Muscle of leg (tissue), 16 donors: ENCODE measurements around the gene PSAT1. TPM values are rescaled to one million over a fixed set of nuclear protein-coding genes. Genes with fewer than 3 reads are reported as not detected.
A peak's percentile ranks its signal among the peaks of the same experiment; 100 is the strongest.

Experiments used
- DNase-seq: peaks from one replicate; pipeline ENCODE4 v3.0.0; 2013
- H3K27ac ChIP-seq: one replicate; pipeline ENCODE4 v1.5.1; 2013; ENCODE audit warnings: mild to moderate bottlenecking, low read length, control low read depth
- H3K27me3 ChIP-seq: one replicate; pipeline ENCODE4 v1.6.1; 2013; ENCODE audit warnings: low read length; ENCODE audit not compliant: control insufficient read depth, insufficient read depth
- H3K36me3 ChIP-seq: one replicate; pipeline ENCODE4 v1.6.1; 2013; ENCODE audit warnings: low read length; ENCODE audit not compliant: control insufficient read depth, insufficient read depth
- H3K4me1 ChIP-seq: one replicate; pipeline ENCODE4 v1.6.1; 2013; ENCODE audit warnings: low read length; ENCODE audit not compliant: control insufficient read depth, insufficient read depth
- H3K4me3 ChIP-seq: one replicate; pipeline ENCODE4 v1.5.1; 2013; ENCODE audit warnings: low read length, control low read depth
- H3K9me3 ChIP-seq: replicated peaks from 2 replicates; pipeline ENCODE4 v1.6.1; 2013; ENCODE audit warnings: low read depth, low read length; ENCODE audit not compliant: control insufficient read depth
- WGBS: methylation state at CpG from one replicate; pipeline ENCODE4 v1.1.5; 2013; ENCODE audit warnings: missing lambda C conversion rate; ENCODE audit not compliant: insufficient coverage; 5-methylcytosine and 5-hydroxymethylcytosine counted together
- long read RNA-seq, 11 donors: transcript quantifications; one replicate each; lab custom pipeline, GENCODE V29; 2026
- polyA plus RNA-seq, 8 donors: library from polyadenylated mRNA; unstranded; fragments of 120-200 nt; gene quantifications; one replicate each; pipeline versions ENCODE4 v1.2.1 to v1.2.3, GENCODE V29; 2013; ENCODE audit warnings: inconsistent platforms in 1 of 8, low replicate concordance in 1 of 8; ENCODE audit not compliant: insufficient read length in 8 of 8, insufficient read depth in 1 of 8
- total RNA-seq: library from RNA; stranded (reverse); fragments of 120-200 nt; gene quantifications from one replicate; pipeline ENCODE4 v1.2.4, GENCODE V29; 2013

Gene PSAT1
- total RNA-seq: 25.3 TPM
- polyA plus RNA-seq: 10 to 100 TPM; 31.3 to 46.4 (median 41.0) TPM
- long read RNA-seq, donor 1, transcript PSAT1-202 (9 exons, 2,188 nt): major isoform, 5 of 6 reads
- long read RNA-seq, donor 1, partial matches to known transcripts: 0 of 6 reads
- long read RNA-seq, donor 1, other reads (novel, unspliced or antisense): 0 of 6 reads
- long read RNA-seq, donor 2, partial matches to known transcripts: 0 of 3 reads
- long read RNA-seq, donor 2, other reads (novel, unspliced or antisense): 0 of 3 reads
- long read RNA-seq, donor 3, transcript PSAT1-202 (9 exons, 2,188 nt): major isoform, 11 of 24 reads
- long read RNA-seq, donor 3, partial matches to known transcripts: 12 of 24 reads
- long read RNA-seq, donor 3, other reads (novel, unspliced or antisense): 0 of 24 reads
- long read RNA-seq, donor 4, transcript PSAT1-202 (9 exons, 2,188 nt): major isoform, 13 of 14 reads
- long read RNA-seq, donor 4, partial matches to known transcripts: 0 of 14 reads
- long read RNA-seq, donor 4, other reads (novel, unspliced or antisense): 0 of 14 reads
- long read RNA-seq, donor 5, transcript PSAT1-202 (9 exons, 2,188 nt): major isoform, 20 of 45 reads
- long read RNA-seq, donor 5, partial matches to known transcripts: 24 of 45 reads
- long read RNA-seq, donor 5, other reads (novel, unspliced or antisense): 0 of 45 reads
- long read RNA-seq, donor 6, transcript PSAT1-202 (9 exons, 2,188 nt): major isoform, 36 of 46 reads
- long read RNA-seq, donor 6, partial matches to known transcripts: 10 of 46 reads
- long read RNA-seq, donor 6, other reads (novel, unspliced or antisense): 0 of 46 reads
- long read RNA-seq, donor 7, transcript PSAT1-202 (9 exons, 2,188 nt): major isoform, 9 of 37 reads
- long read RNA-seq, donor 7, partial matches to known transcripts: 28 of 37 reads
- long read RNA-seq, donor 7, other reads (novel, unspliced or antisense): 0 of 37 reads
- long read RNA-seq, donor 8, transcript PSAT1-202 (9 exons, 2,188 nt): major isoform, 17 of 34 reads
- long read RNA-seq, donor 8, partial matches to known transcripts: 17 of 34 reads
- long read RNA-seq, donor 8, other reads (novel, unspliced or antisense): 0 of 34 reads
- long read RNA-seq, donor 9, transcript PSAT1-202 (9 exons, 2,188 nt): major isoform, 5 of 5 reads
- long read RNA-seq, donor 9, partial matches to known transcripts: 0 of 5 reads
- long read RNA-seq, donor 9, other reads (novel, unspliced or antisense): 0 of 5 reads
- long read RNA-seq, donor 10, transcript PSAT1-202 (9 exons, 2,188 nt): major isoform, 25 of 25 reads
- long read RNA-seq, donor 10, partial matches to known transcripts: 0 of 25 reads
- long read RNA-seq, donor 10, other reads (novel, unspliced or antisense): 0 of 25 reads
- long read RNA-seq, donor 11, transcript PSAT1-202 (9 exons, 2,188 nt): major isoform, 8 of 8 reads
- long read RNA-seq, donor 11, partial matches to known transcripts: 0 of 8 reads
- long read RNA-seq, donor 11, other reads (novel, unspliced or antisense): 0 of 8 reads

DNA sequence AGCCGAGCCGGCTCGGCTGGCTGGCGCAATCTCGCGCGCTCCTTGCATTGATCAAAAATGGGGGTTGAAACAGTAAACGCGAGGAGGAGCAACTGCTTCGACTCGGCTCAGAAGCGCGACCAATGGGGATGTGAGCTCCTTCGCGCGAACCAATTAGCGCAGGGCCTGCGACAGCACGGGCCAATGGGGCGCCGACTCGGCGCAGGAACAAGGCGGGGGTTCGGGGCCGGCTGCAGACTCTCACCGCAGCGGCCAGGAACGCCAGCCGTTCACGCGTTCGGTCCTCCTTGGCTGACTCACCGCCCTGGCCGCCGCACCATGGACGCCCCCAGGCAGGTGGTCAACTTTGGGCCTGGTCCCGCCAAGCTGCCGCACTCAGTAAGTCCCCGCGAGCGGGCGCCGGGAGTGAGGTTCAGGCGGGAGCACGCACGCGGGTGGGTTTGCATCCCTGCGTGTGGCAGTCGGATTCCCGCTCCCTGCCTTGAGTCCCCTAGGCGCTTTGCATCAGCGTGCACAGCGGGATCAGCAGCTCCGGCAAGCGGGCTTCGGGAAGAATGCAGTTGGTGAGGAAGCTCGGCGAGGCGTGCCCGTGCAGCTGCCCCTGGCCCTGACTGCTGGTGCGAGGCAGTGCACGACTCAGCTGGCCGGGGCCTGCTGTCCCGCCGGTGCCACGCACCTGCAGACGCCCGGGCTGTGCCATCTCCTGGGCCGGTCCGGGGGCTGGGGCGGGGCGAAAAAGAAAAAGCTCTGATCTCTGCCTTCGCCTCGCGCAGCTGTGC is at the start of gene PSAT1:
PSAT1 (plus strand) TSS at position 233 of the 779 bp plus-strand sequence; CDS start at position 319, 86 bp downstream.
- peak within 1 kb of the TSS; percentile 90 for H3K27ac ChIP-seq
- no peaks in the 10 kb centered on the region for H3K9me3 ChIP-seq
- DNase-seq: peak; percentile 98
- H3K36me3 ChIP-seq: no peaks in the 10 kb centered on the region
- WGBS: under 1% methylated on average over 73 of the region's 76 CpGs
- H3K27me3 ChIP-seq: no peaks in the 10 kb centered on the region
- H3K4me1 ChIP-seq: peaks cover 25% of the 10 kb centered on the region
- peak within 1 kb of the TSS; percentile 70 for H3K4me3 ChIP-seq

DNA sequence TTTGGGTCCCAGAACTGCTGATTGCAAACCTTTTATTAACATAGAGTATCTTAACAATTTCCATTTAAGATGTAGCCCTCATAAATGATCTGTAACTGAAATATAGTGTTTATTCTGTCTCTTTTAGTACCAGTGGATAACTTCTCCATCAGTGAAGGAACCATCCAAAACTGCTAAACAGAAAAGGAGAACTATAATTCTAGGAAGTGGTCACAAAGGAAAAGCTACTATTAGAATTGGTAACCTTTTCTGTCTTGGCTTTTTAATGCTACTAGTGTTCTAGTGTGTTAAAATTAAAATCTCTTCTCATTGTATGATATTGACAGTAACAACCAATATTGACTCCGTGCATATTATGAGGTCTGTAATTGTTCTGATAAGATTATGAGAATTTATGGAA is 48.3 kb upstream of the PSAT1 start:
- H3K27me3 ChIP-seq: no peaks in the 10 kb centered on the region
- H3K27ac ChIP-seq: no peak overlapping the region
- no peak for DNase-seq
- H3K9me3 ChIP-seq: no peaks in the 10 kb centered on the region
- WGBS: no CpG with 5 or more reads among the region's 1 CpG
- peaks cover 16% of the 10 kb centered on the region for H3K36me3 ChIP-seq
- no peaks in the 10 kb centered on the region for H3K4me1 ChIP-seq
- no peak overlapping the region for H3K4me3 ChIP-seq

- Histone ChIP-seq H3K36me3 (peaks cover 11% of the 10 kb centered on the region), H3K4me3 (no peak overlapping the region), H3K9me3 (no peaks in the 10 kb centered on the region), H3K27me3 (no peaks in the 10 kb centered on the region), H3K4me1 (no peaks in the 10 kb centered on the region), H3K27ac (no peak overlapping the region)
- no peak for DNase-seq
Observed at GRCh38 chr9:78249542-78249941, 47.4 kb upstream of the PSAT1 start.

DNA sequence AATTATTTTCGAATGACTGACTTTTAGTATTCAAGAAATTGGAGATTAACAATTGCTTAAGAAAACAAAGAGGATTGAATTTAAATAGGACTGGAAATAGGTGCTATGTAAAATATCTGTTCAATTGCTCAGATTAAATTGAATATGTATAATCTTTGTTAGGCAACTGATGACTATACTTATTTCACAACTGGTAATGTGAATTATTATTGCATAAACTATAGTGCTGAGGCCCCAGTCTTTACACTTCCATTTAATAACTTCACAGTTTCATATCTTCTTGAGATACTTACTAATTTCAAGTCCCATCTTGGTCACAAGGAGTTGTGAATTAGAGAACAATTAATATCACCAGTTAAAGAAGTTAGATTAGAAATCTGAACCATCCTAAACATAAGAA is 44.3 kb upstream of the PSAT1 start:
- H3K36me3 ChIP-seq: peaks cover 7% of the 10 kb centered on the region
- no CpG with 5 or more reads among the region's 1 CpG for WGBS

GRCh38 chr9:78253285-78253684 is 43.6 kb upstream of the PSAT1 start:
- H3K27me3 ChIP-seq: no peaks in the 10 kb centered on the region
- peaks cover 7% of the 10 kb centered on the region for H3K36me3 ChIP-seq
- WGBS: no CpG with 5 or more reads among the region's 4 CpGs
- no peak overlapping the region for H3K4me3 ChIP-seq
- H3K27ac ChIP-seq: no peak overlapping the region
- H3K4me1 ChIP-seq: no peaks in the 10 kb centered on the region
- H3K9me3 ChIP-seq: no peaks in the 10 kb centered on the region
- DNase-seq: no peak

More for the DNA sequence above, 44.3 kb upstream of the PSAT1 start:
- no peak for DNase-seq
- H3K27me3 ChIP-seq: no peaks in the 10 kb centered on the region
- H3K9me3 ChIP-seq: no peaks in the 10 kb centered on the region
- no peak overlapping the region for H3K27ac ChIP-seq
- no peak overlapping the region for H3K4me3 ChIP-seq
- no peaks in the 10 kb centered on the region for H3K4me1 ChIP-seq

DNA sequence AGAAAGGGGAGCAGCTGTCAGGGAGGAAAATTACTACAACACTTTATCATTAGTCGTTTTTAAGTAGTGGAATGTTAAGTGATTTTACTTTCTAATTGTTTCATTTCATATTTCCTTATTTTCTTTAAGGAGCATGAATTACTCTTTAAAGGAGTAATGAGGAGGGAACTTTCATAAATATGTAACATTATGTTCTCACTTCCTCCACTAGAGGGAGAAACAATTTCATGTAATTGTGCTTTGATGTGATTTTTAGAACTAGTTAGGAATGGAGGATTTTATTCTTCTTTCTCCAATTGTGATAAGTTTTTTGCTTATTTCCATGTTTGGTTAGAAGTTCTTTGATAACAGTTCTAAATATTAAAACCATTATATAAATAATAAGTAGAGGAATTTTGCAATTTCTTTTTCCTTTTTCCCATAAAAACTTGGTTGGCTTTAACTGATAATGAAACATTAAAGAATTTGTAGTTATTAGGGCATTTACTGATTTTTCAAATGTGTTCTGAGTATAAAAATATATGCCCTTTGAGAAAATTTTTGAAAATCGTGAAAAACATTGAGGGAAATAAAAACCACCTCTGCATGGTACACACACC is 35.4 kb upstream of the PSAT1 start:
- no CpG with 5 or more reads among the region's 2 CpGs for WGBS
- no peaks in the 10 kb centered on the region for H3K9me3 ChIP-seq
- H3K4me3 ChIP-seq: no peak overlapping the region
- peak; percentile 57 for DNase-seq
- H3K27ac ChIP-seq: no peak overlapping the region
- no peaks in the 10 kb centered on the region for H3K27me3 ChIP-seq
- H3K4me1 ChIP-seq: no peaks in the 10 kb centered on the region
- peaks cover 6% of the 10 kb centered on the region for H3K36me3 ChIP-seq

- no peaks in the 10 kb centered on the region for H3K9me3 ChIP-seq
- H3K4me1 ChIP-seq: no peaks in the 10 kb centered on the region
- WGBS: no CpG with 5 or more reads among the region's 2 CpGs
- H3K4me3 ChIP-seq: no peak overlapping the region
- DNase-seq: peak; percentile 13
- no peaks in the 10 kb centered on the region for H3K27me3 ChIP-seq
- no peak overlapping the region for H3K27ac ChIP-seq
- peaks cover 10% of the 10 kb centered on the region for H3K36me3 ChIP-seq
Observed at GRCh38 chr9:78262655-78263054, 34.3 kb upstream of the PSAT1 start.

GRCh38 chr9:78267889-78268288 is 29.0 kb upstream of the PSAT1 start:
- 88% methylated on average over 3 of the region's 4 CpGs for WGBS
- no peaks in the 10 kb centered on the region for H3K27me3 ChIP-seq
- H3K4me3 ChIP-seq: no peak overlapping the region
- H3K4me1 ChIP-seq: no peaks in the 10 kb centered on the region
- peaks cover 18% of the 10 kb centered on the region for H3K36me3 ChIP-seq
- no peak overlapping the region for H3K27ac ChIP-seq
- DNase-seq: no peak
- H3K9me3 ChIP-seq: no peaks in the 10 kb centered on the region

- no peaks in the 10 kb centered on the region for H3K4me1 ChIP-seq
- H3K27ac ChIP-seq: no peak overlapping the region
- no peaks in the 10 kb centered on the region for H3K9me3 ChIP-seq
- no peak for DNase-seq
- no peak overlapping the region for H3K4me3 ChIP-seq
- H3K36me3 ChIP-seq: peaks cover 18% of the 10 kb centered on the region
- H3K27me3 ChIP-seq: no peaks in the 10 kb centered on the region
Observed at GRCh38 chr9:78269784-78270183, 27.1 kb upstream of the PSAT1 start.
